Neuronal stem cell (in vitro differentiated cells): ENCODE results near the gene MAPKBP1.
A peak's percentile ranks its signal among the peaks of the same experiment; 100 is the strongest.

Source experiments
- DNase-seq: peaks from one replicate; pipeline ENCODE4 v3.0.0-alpha.2; 2013; ENCODE audit warnings: low spot score
- H2AFZ ChIP-seq: one replicate; pipeline ENCODE4 v1.6.1; 2013; ENCODE audit warnings: mild to moderate bottlenecking, low read length, inconsistent platforms
- H2AK5ac ChIP-seq: 2 replicates; pipeline ENCODE4 v1.6.1; 2013; ENCODE audit warnings: low read depth, mild to moderate bottlenecking, inconsistent platforms, low read length, moderate library complexity, mixed read lengths
- H2BK120ac ChIP-seq: 2 replicates; pipeline ENCODE4 v1.6.1; 2013; ENCODE audit warnings: low read depth, mild to moderate bottlenecking, inconsistent platforms, low read length, moderate library complexity, mixed read lengths
- H2BK12ac ChIP-seq: one replicate; pipeline ENCODE4 v1.6.1; 2013; ENCODE audit warnings: low read length, inconsistent platforms
- H2BK15ac ChIP-seq: 2 replicates; pipeline ENCODE4 v1.6.1; 2013; ENCODE audit warnings: mild to moderate bottlenecking, low read length, inconsistent platforms, mixed read lengths
- H2BK5ac ChIP-seq: one replicate; pipeline ENCODE4 v1.6.1; 2013; ENCODE audit warnings: inconsistent platforms, mild to moderate bottlenecking, low read length, moderate library complexity
- H3K14ac ChIP-seq: one replicate; pipeline ENCODE4 v1.6.1; 2013; ENCODE audit warnings: low read length, inconsistent platforms
- H3K18ac ChIP-seq: 2 replicates; pipeline ENCODE4 v1.6.1; 2013; ENCODE audit warnings: low read length, inconsistent platforms
- H3K23ac ChIP-seq: 2 replicates; pipeline ENCODE4 v1.6.1; 2013; ENCODE audit warnings: low read depth, mild to moderate bottlenecking, mixed read lengths, low read length, inconsistent platforms; ENCODE audit not compliant: poor library complexity
- H3K27ac ChIP-seq: replicated peaks from 3 replicates; pipeline ENCODE4 v1.5.1; 2013; ENCODE audit warnings: low read length, inconsistent platforms
- H3K27me3 ChIP-seq, 3 experiments: 2 replicates each; pipeline ENCODE4 v1.6.1; 2013; ENCODE audit warnings: low read length in 3 of 3, mild to moderate bottlenecking in 2 of 3, inconsistent platforms in 1 of 3, low read depth in 1 of 3, mixed read lengths in 1 of 3, moderate library complexity in 1 of 3; ENCODE audit not compliant: control insufficient read depth in 3 of 3, insufficient read depth in 3 of 3
- H3K36me3 ChIP-seq, 2 donors: replicated peaks in 1 of 2; 2 replicates each; pipeline ENCODE4 v1.6.1; 2013; ENCODE audit warnings: low read length in 2 of 2; ENCODE audit not compliant: control insufficient read depth in 2 of 2, insufficient read depth in 2 of 2
- H3K4ac ChIP-seq: 2 replicates; pipeline ENCODE4 v1.6.1; 2013; ENCODE audit warnings: inconsistent platforms, mild to moderate bottlenecking, low read length, moderate library complexity
- H3K4me1 ChIP-seq, 2 donors: 1 replicate in 1 of 2; 2 replicates in 1 of 2; pipeline ENCODE4 v1.6.1; 2013; ENCODE audit warnings: low read length in 2 of 2, low read depth in 1 of 2; ENCODE audit not compliant: control insufficient read depth in 2 of 2, insufficient read depth in 1 of 2
- H3K4me2 ChIP-seq: one replicate; pipeline ENCODE4 v1.6.1; 2013; ENCODE audit warnings: mild to moderate bottlenecking, low read length, inconsistent platforms; ENCODE audit not compliant: insufficient read depth, poor library complexity, severe bottlenecking
- H3K4me3 ChIP-seq, 2 donors: 2 replicates each; pipeline ENCODE4 v1.5.1; 2013; ENCODE audit warnings: low read length in 2 of 2, mild to moderate bottlenecking in 2 of 2, inconsistent platforms in 1 of 2, moderate library complexity in 1 of 2
- H3K79me1 ChIP-seq: one replicate; pipeline ENCODE4 v1.6.1; 2013; ENCODE audit warnings: low read depth, mild to moderate bottlenecking, inconsistent platforms, low read length, moderate library complexity
- H3K9ac ChIP-seq: one replicate; pipeline ENCODE4 v1.6.1; 2013; ENCODE audit warnings: mild to moderate bottlenecking, low read depth, low read length, inconsistent platforms; ENCODE audit not compliant: poor library complexity
- H3K9me3 ChIP-seq, 2 donors: replicated peaks in 1 of 2; 2 replicates each; pipeline versions ENCODE3 to v1.6.1; 2013; ENCODE audit warnings: low read length in 2 of 2, mild to moderate bottlenecking in 2 of 2, inconsistent platforms in 1 of 2, low read depth in 1 of 2, mixed read lengths in 1 of 2, moderate library complexity in 1 of 2; ENCODE audit not compliant: control insufficient read depth in 2 of 2, insufficient read depth in 1 of 2
- H4K8ac ChIP-seq: one replicate; pipeline ENCODE4 v1.6.1; 2013; ENCODE audit warnings: low read depth, mild to moderate bottlenecking, inconsistent platforms, low read length, moderate library complexity
- H4K91ac ChIP-seq: one replicate; pipeline ENCODE4 v1.6.1; 2013; ENCODE audit warnings: low read length, low read depth, mild to moderate bottlenecking, inconsistent platforms; ENCODE audit not compliant: poor library complexity
- WGBS, 2 donors: extraction: QIAGEN DNeasy Blood & Tissue Kit; methylation state at CpG; one replicate each; pipeline ENCODE4 v1.1.7; 2013; ENCODE audit warnings: missing lambda C conversion rate in 2 of 2, mixed read lengths in 1 of 2; ENCODE audit not compliant: insufficient read length in 2 of 2, insufficient replicate concordance in 1 of 2; ENCODE audit errors: extremely low coverage in 2 of 2; 5-methylcytosine and 5-hydroxymethylcytosine counted together

MAPKBP1 gene

GRCh38 chr15:41851167-41851523 is 76.9 kb downstream of the MAPKBP1 start:
- H3K36me3 ChIP-seq = peaks cover 19 to 27% of the 10 kb centered on the region in 2 donors
- no CpG with 5 or more reads among the region's 11 CpGs for WGBS, 2 donors
- H3K27ac ChIP-seq = no peak overlapping the region
- peak overlapping the region; percentile 66 for H3K14ac ChIP-seq
- no peak overlapping the region for H3K4me2 ChIP-seq
- no peaks in the 10 kb centered on the region for H3K27me3 ChIP-seq
- peaks cover 5 to 11% of the 10 kb centered on the region in 2 donors for H3K4me1 ChIP-seq
- H2AK5ac ChIP-seq = peak overlapping the region; percentile 58
- no peaks in the 10 kb centered on the region for H3K9me3 ChIP-seq
- H2BK5ac ChIP-seq = no peak overlapping the region
- H3K23ac ChIP-seq = peak overlapping the region; percentile 82
- H4K8ac ChIP-seq = no peak overlapping the region
- no peak overlapping the region for H4K91ac ChIP-seq
- no peak overlapping the region for H2AFZ ChIP-seq
- H3K4ac ChIP-seq = peak overlapping the region; percentile 43
- H2BK15ac ChIP-seq = no peak overlapping the region
- no peak overlapping the region for H2BK120ac ChIP-seq
- H2BK12ac ChIP-seq = no peak overlapping the region
- H3K4me3 ChIP-seq = no peak overlapping the region
- H3K9ac ChIP-seq = no peak overlapping the region
- DNase-seq = no peak
- H3K79me1 ChIP-seq = peaks cover 2% of the 10 kb centered on the region
- peak overlapping the region; percentile 86 for H3K18ac ChIP-seq

GRCh38 chr15:41851755-41852370 is 77.6 kb downstream of the MAPKBP1 start:
- Histone ChIP-seq H3K4me1 (peaks cover 5 to 11% of the 10 kb centered on the region in 2 donors), H3K27ac (no peak overlapping the region), H2BK12ac (no peak overlapping the region), H2AK5ac (peak overlapping the region; percentile 19), H3K4me2 (no peak overlapping the region), H3K27me3 (no peaks in the 10 kb centered on the region), H4K8ac (no peak overlapping the region), H3K36me3 (peaks cover 14 to 20% of the 10 kb centered on the region in 2 donors), H3K79me1 (peaks cover 2% of the 10 kb centered on the region), H3K9ac (peak overlapping the region; percentile 40), H4K91ac (no peak overlapping the region), H2BK15ac (peak overlapping the region; percentile 64), H2BK120ac (no peak overlapping the region), H3K9me3 (no peaks in the 10 kb centered on the region), H2AFZ (no peak overlapping the region), H3K14ac (no peak overlapping the region), H3K23ac (peak overlapping the region; percentile 90), H2BK5ac (peak overlapping the region; percentile 62), H3K4me3 (no peak overlapping the region), H3K18ac (peak overlapping the region; percentile 78), H3K4ac (no peak overlapping the region)
- no CpG with 5 or more reads among the region's 8 CpGs for WGBS, 2 donors
- DNase-seq = no peak

- H3K23ac ChIP-seq = peak overlapping the region; percentile 70
- H2BK120ac ChIP-seq = no peak overlapping the region
- H3K4me1 ChIP-seq = peaks cover 5 to 11% of the 10 kb centered on the region in 2 donors
- no peak overlapping the region for H3K4me3 ChIP-seq
- peak overlapping the region; percentile 78 for H3K18ac ChIP-seq
- H2AK5ac ChIP-seq = peak overlapping the region; percentile 92
- peaks cover 5 to 9% of the 10 kb centered on the region in 2 donors for H3K36me3 ChIP-seq
- peak overlapping the region; percentile 79 for H4K8ac ChIP-seq
- peak overlapping the region; percentile 83 for H4K91ac ChIP-seq
- peak overlapping the region; percentile 40 for H2AFZ ChIP-seq
- WGBS, 2 donors = no CpG with 5 or more reads among the region's 17 CpGs
- DNase-seq = no peak
- peak overlapping the region; percentile 92 for H3K14ac ChIP-seq
- peak overlapping the region; percentile 66 for H2BK15ac ChIP-seq
- no peak overlapping the region for H3K27ac ChIP-seq
- H3K79me1 ChIP-seq = peaks cover 2% of the 10 kb centered on the region
- peak overlapping the region; percentile 68 for H3K9ac ChIP-seq
- no peaks in the 10 kb centered on the region for H3K9me3 ChIP-seq
- H3K27me3 ChIP-seq = no peaks in the 10 kb centered on the region
- H2BK5ac ChIP-seq = peak overlapping the region; percentile 62
- H3K4me2 ChIP-seq = no peak overlapping the region
- H2BK12ac ChIP-seq = no peak overlapping the region
- H3K4ac ChIP-seq = peak overlapping the region; percentile 10
Observed at GRCh38 chr15:41852736-41853590, 78.7 kb downstream of the MAPKBP1 start.

GRCh38 chr15:41853831-41854230 is 79.5 kb downstream of the MAPKBP1 start:
- H2AK5ac ChIP-seq = peak overlapping the region; percentile 92
- no peak overlapping the region for H3K9ac ChIP-seq
- H2BK120ac ChIP-seq = no peak overlapping the region
- no peak overlapping the region for H2BK12ac ChIP-seq
- H3K79me1 ChIP-seq = peaks cover 2% of the 10 kb centered on the region
- WGBS, 2 donors = no CpG with 5 or more reads among the region's 10 CpGs
- no peak overlapping the region for H3K27ac ChIP-seq
- H3K4ac ChIP-seq = no peak overlapping the region
- peaks cover 0 to under 1% of the 10 kb centered on the region in 2 donors for H3K36me3 ChIP-seq
- H2BK5ac ChIP-seq = no peak overlapping the region
- no peak overlapping the region for H4K8ac ChIP-seq
- H3K14ac ChIP-seq = no peak overlapping the region
- H3K4me3 ChIP-seq = peak overlapping the region in 1 of 2 donors; percentile 32
- no peak overlapping the region for H4K91ac ChIP-seq
- no peak overlapping the region for H2AFZ ChIP-seq
- H3K27me3 ChIP-seq = no peaks in the 10 kb centered on the region
- no peak for DNase-seq
- peaks cover 5 to 11% of the 10 kb centered on the region in 2 donors for H3K4me1 ChIP-seq
- H2BK15ac ChIP-seq = peak overlapping the region; percentile 77
- no peaks in the 10 kb centered on the region for H3K9me3 ChIP-seq
- peak overlapping the region; percentile 70 for H3K23ac ChIP-seq
- no peak overlapping the region for H3K4me2 ChIP-seq
- H3K18ac ChIP-seq = peak overlapping the region; percentile 78
